GM18870 (cell line): ENCODE results near the gene TNFAIP2.

Experiments
- ATAC-seq: cut with Tn5 transposase; IDR thresholded peaks from one replicate; pipeline ENCODE4 v1.9.1; 2021; ENCODE audit warnings: moderate library complexity; ENCODE audit not compliant: unreplicated experiment

TNFAIP2 gene, protein sequence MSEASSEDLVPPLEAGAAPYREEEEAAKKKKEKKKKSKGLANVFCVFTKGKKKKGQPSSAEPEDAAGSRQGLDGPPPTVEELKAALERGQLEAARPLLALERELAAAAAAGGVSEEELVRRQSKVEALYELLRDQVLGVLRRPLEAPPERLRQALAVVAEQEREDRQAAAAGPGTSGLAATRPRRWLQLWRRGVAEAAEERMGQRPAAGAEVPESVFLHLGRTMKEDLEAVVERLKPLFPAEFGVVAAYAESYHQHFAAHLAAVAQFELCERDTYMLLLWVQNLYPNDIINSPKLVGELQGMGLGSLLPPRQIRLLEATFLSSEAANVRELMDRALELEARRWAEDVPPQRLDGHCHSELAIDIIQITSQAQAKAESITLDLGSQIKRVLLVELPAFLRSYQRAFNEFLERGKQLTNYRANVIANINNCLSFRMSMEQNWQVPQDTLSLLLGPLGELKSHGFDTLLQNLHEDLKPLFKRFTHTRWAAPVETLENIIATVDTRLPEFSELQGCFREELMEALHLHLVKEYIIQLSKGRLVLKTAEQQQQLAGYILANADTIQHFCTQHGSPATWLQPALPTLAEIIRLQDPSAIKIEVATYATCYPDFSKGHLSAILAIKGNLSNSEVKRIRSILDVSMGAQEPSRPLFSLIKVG

DNA sequence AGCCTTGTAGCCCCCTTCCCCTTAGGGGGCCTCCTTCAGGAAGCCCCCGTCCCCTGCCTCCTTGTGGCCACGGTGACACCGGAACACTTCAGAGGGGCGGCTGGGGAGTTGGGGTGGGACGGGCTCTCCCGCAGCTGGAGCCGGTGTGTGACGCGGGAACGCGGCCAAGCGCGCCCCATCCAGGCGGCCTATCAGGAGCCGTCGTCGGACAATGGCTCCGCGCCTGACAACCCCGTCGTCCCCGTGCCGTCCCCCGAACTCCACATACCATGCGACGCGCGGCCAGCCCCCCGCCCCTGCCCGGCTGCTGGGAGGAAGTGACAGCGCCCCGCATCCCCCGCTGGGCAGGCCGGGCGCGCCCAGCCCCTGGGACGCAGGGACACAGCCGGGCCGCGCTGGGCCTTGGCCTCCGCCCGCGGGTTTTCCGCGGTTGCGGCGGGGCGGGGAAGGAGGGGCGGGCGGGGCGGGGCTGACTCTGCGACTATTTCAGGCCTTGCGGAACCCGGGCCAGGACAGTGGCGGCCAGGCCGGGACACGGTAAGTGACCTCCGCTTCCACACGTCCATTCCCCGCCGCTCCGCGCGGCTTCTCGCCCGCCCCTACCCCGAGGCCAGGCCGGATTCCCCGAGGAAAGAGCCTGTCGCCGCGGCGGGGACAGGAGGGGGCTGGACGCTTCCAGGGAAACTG lies at the start of gene TNFAIP2:
TNFAIP2 (plus strand) TSS at position 515 of the 687 bp plus-strand sequence. CDS start 2,997 bp downstream, outside the sequence.
- ATAC-seq: no peak

DNA sequence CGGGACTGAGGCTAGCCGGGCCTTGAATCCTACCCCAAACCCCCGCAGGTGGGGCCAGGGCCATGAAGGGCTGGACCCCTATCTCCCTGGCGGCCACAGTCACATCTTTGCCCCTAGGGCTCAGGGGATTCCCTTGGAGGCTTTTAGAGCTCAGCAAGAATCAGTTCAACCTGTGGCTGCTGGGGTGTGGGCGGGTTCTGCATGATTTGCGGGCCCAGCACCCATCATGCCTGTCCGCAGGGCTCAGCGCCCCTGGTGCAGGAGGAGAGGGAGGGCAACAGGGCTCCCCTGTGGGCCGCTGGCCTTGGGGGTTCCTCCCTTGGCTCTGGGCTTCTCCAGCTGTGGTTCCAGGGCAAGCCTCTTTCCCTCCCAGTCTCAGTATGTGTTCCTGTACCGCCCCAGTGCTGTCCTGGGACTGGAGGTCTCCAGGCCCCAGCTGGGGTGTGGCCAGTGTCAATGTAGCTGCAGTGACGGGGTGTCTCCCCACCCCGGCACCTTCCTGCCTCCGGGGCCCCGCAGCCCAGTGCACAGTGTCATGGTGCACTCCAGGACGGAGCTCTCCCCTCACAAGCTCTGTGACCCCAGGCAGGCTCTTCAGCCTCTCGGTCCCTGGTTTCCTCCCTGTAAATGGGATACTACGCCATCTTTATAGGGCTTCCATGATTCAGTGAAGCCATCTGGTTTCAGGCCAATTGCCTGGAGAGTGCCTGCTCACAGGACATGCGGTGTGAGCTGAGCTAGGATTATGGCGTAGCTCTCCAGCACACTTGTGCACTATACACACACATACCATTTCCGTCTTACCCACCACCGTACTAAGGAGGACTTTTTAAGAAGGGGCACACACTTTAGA lies 49.2 kb upstream of the TNFAIP2 start:
- ATAC-seq: no peak

DNA sequence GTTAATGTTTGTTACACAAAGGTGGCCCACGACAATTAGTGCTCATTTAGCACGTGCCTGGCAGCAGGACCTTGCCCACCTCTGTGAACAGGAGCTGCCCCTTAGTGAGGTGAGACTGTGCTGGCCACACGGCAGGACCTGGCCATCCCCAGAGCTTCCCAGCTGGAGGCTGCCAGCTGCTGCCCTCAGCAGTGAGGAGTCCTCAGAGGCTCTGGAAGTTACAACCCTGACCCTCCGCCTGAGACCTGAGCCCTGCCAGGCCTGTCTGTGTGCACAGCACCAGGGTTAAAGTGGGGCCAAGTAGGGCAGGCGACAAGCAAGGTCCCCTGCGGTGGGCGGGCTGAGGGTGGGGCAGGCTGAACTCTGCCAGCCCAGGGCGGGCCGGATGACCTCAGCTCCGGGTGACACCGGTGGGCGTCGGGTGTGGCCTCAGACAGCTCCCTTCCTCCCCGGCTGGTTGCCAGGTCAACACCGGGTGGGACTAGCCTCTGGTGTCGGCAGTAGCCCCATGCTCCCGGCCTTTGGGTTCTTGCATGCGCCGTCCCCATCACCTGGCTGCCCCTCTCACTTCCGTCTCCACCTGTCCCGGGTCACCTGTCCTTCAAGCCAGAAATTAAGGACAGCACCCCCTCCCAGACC lies 48.4 kb upstream of the TNFAIP2 start:
- no peak for ATAC-seq

DNA sequence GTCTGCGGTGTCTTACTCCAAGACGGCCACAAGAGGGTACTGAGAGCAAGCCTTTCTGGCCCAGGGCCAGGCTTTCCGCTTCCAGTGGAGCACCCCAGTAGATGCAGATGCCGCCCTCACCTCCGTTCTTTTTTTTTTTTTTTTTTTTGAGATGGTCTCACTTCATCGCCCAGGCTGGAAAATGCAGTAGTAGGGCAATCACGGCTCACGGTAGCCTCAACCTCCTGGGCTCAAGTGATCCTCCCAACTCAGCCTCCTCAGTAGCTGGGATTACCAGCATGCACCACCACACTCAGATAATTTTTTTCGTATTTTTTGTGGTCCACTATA lies 44.9 kb upstream of the TNFAIP2 start:
- ATAC-seq: no peak

DNA sequence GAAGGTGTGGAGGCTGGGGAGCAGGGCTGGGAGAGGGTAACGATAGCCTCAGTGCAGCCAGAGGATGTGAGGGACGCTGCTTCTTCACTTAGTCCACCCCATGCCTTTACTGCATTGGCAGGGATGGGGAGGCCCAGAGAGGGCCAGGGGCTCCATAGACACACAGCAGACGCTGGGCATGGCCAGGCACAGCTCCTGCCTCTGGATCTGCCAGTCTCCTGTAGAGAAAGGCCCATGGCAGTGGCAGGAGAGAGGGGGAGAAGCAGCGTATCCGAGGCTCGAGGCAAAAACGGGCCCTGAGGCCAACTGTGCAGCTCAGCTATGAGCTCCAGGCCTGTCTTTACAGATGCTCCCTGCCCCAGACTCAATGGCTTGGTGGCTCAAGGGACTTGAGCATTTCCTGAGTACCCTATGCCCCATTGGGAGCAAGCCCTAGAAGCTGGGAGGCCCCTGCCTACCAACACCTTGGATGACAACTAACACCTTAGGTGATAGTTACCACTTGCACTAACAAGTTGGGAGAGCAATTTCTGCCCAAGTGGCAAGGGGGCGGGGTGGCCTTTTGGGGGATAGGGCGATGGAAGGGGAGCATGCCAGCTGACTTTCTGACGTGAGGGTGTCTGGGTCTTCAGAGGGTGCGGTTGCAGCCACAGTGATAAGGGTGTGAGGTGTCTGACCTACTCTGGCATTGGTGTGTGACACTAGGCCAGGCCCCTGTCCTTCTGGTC lies 44.2 kb upstream of the TNFAIP2 start:
- ATAC-seq: no peak

DNA sequence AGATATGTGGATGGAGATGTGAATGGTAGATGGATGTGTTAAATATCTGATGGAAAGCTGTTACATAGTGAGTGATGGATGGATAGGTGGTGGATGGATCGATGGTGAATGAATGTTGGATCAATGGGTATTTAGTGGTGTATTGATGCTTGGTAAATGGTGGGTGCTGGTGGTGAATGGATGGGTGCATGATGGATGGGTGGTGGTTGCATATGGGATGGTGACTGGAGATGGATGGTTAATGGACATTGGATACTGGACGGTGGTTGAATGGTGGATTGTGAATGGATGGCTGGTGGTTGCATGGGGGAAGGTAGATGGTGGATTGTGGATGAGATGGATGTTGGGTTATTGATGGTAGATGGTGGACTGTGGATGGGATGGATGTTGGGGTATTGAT lies 41.3 kb upstream of the TNFAIP2 start:
- no peak for ATAC-seq

DNA sequence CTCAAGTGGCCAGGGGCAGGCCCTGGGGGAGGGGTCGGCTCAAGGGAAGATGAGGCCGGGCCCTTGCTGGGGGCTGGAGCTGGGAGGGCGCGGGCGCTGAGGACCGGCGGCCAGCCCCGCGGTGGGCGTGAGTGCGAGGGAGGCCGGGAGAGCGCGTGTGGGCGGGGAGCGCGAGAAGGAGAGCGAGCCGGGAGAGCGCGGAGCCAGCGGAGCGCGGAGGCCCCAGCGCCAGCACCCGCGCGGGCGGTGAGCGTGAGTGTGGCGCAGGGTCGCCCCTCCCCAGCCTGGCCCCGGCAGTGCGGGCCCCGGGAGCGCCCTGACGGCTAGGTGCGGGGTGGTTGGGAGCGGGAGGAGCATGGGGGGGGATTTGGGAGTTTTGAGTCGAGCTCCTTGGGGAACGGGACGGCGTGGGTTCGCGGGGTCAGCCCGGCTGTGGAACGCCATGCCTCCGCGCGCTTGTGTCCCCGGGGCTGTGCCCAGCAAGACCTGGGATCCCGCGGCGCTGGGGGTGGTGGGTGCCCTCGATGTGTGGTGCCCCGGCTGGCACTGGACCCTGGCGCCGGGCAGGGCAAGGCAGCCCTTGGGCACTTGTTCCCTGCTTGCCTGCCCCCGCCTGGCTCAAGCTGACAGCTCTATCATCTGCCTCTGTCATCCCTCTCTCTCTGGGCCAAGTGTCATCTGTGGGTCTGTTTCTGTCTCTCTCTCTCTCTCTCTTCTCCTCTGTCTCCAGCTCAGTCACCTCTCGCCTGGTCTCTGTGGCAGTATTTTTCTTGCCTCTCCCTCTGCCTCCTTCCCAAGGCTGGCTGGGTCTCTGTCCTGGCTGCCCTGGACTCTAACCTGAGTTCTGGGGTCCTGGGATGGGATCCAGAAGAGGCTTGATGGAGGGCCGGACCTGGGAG lies 39.0 kb upstream of the TNFAIP2 start, which contains the start of gene LBHD2:
LBHD2 (plus strand) TSS at position 190 of the 899 bp plus-strand sequence. CDS start 1,803 bp downstream, outside the sequence.
- no peak for ATAC-seq

DNA sequence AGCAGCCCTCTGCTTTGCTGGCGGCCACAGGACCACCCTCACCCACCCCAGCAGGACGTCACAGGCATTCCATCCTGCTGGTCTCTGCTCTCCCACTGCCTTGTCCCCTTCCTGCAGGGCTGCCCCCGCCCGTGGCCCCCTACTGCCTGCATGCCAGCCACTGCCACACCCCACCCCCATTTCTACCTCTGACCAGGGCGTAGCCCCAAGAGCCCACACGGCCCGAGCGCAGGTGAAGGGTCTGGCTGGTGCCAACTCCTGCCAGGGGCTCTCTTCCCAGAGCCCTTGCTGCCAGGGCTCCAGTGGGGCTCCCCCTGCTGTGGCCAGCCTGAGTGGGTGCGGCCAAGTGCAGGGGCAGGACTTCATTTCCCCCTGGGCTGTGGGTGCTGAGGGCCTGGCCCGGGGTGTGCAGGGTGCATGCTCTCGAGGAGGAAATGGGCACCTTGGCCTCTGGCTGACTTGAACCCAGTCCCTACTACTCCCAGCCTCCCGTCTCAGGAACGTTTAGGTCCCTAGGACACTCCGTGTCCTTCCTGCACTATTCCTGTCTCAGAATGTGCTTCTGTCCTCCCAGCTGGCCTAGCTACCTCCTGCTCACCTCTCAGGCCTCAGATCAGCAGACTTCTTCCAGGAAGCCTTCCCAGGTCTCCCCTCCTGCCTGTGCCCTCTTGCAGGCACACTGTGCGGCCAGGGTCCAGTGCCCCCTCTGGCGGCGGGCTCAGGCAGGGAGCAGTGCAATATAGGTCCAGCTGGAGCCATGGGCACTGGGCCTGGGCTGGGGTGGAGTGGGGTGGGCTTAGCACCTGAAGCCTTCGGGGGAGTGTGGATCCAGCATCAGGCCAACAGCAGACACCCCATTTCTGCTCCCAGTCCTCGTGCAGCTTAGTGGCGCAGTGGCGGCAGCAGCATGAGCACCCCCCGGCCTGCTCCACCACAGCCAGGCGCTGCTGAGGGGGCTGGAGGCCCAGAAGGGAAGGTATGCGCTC lies 37.9 kb upstream of the TNFAIP2 start:
- no peak for ATAC-seq

DNA sequence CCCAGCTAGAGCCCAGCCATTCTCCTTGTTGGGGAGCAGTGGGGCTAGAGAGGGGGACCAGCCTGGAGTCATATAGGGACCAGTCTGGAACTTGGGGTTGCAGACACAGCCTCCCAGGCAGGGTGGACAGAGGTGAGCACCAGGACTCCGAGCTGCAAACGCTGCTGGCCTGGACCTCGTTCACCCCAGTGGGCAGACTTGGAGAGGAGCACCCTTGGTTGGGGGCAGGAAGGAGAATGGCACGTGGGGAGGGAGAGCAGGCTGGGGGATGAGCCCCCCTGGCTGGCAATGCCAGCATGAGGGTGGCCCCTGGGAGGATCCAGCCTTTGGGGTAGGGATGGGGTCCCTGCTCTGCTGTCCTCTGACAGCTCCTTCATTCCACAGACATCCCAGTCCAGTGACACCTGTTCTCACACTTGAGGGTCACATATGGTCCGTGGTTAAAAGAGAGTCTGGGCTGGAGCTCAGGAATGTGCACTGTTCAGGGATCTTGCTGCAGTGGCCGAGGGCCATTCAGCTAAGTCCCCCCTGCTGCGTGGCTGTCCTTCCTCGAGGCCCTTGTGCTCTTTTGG lies 36.4 kb upstream of the TNFAIP2 start:
- no peak for ATAC-seq

DNA sequence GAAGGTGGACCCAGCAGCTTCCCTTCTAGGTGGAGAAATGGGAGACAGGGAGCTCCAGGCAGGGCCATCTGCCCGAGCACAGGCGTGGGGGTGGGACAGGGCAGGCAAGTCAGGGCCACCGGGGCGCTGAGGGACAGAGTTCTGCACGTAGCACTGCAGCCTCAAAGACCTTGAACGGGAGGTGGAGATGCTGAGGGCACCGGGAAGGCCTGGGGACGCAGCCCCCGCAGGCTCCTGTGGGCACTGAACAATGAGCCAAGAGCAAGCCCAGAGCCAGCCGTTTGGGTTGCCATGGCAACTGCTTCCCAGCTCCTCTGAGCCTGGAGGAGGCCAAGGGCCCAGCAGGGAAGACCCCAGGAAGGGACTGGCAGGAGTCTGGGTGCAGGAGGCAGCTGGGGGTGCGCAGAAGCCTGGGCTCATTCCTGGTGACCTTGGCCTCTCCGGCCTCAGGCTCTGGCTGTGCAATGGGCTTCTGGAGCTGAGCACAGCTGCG lies 35.9 kb upstream of the TNFAIP2 start:
- no peak for ATAC-seq

DNA sequence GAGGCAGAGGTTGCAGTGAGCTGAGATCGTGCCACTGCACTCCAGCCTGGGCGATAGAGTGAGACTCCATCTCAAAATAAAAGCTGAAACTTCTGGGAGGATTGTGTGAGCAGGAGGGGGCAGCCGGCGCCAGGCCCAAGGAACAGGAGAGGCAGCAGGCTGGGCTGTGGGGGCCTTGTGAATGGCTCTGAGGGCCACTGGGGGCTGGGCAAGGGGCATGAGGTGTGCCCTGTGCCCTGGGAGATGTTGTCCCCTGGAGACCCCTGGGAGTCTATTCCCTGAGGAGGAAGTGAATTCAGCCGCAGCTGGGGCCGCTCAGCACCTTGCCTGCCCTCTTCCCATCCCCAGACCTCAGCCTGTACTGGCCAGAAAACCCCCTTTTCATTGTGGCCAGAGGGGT lies 34.3 kb upstream of the TNFAIP2 start:
- no peak for ATAC-seq

DNA sequence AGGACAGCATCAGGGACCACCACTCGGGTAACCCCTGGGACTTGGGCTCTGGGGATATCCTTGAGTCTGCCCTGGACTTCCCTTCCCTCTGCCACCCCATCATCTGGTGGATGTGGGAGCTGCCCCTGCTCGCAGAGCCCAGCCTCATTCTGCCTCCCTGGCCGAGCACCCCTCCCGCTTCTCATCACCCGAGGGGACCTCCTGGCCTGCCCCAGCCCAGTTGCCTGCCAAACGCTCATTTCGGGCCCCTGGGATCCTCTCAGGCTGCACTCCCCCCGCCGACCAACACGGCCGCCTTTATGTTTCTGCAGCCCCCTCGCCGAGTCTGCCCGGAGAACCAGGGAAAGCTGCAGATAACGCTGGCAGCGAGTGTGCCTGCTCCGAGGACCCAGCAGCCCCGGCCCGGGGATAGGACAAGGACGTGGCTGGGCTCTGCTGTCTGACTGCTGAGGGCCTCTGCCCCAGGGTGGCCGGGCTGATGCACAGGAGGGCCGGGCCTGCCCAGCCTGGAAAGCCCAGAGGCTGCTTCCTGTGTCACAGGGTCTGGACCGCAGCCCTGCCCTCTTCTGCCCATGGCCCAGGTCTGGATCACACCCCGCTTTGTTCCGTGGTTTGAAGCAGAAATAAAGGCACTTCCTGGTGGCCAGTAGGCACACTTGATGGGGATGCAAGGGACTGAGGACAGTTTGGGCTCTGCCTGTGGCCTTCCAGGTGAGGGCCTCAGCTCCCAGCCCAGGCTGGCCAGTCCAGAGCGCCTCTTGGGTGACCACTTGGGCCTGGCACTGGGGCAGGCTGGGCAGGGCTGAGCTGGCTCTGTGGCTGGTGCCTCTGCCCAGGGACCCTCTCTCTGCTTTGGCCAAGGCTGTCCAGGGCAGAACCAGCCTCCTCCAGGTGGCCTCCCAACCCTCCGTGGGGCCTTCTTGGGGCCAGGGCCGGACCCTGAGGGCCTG lies 33.6 kb upstream of the TNFAIP2 start:
- ATAC-seq: no peak

DNA sequence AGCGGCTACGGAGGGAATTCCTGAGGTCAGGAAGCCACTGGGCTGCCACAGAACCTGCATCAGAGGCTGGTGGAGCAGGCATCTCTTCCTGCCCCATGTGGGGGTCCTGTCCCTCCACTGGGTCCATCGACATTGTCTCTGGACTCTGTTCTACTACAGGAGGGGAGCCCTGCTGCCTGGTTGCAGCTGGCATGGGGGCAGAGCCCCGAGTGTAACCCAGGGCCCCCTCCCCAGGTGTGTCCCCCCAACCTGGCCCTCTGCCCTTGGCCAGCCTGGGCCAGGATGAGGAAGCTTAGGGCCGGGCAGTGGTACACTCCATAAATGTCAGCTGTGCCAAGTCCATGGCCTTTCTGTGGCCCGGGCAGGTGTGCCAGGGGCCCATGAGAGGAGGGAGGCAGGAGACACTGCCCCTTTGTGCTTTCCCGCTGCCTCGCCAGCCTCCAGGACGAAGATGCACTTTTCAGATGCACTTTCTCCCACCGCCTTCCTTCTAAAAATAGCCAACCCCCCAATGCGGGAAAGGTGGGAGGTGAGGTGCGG lies 32.7 kb upstream of the TNFAIP2 start:
- ATAC-seq: no peak

DNA sequence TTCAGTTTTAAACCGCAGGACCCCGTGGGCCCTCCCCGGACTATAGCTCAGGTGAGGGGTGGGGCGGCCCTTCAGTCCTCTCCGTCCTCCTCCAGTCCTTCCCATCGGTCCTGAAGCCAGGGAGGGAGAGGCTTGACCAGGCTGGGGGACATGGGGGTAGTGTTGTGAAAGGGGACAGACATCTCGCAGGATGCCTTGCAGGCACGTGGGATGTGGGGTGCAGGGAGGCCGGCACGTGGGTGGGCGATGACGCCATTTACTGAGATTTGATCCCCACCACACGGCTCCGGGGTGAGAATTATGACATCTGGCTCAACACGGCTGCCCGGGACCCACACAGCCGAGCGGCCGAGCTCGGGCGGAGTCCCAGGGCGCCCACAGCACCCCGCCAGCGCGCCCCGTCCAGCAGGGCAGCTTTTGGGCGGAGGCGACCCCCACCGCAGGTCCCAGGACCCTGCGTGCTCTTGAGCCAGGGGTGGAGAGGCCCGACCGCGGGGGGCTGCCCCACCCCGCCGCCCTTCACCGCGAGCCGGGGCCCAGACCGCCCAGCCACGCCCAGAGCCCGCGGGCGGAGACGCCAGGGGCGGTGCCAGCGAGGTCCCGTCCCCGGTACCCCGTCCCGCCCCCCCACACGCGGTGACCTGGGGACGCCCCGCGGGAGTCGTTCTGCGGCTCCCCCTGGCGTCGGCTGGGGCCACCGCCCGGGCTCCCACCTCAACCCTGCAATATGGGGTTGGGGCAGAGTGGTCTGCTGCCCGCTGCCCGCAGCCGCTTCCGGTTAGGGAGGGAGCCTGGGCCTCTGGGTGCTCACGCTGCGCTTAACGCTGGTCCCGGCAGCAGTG lies 32.0 kb upstream of the TNFAIP2 start:
- ATAC-seq: no peak

DNA sequence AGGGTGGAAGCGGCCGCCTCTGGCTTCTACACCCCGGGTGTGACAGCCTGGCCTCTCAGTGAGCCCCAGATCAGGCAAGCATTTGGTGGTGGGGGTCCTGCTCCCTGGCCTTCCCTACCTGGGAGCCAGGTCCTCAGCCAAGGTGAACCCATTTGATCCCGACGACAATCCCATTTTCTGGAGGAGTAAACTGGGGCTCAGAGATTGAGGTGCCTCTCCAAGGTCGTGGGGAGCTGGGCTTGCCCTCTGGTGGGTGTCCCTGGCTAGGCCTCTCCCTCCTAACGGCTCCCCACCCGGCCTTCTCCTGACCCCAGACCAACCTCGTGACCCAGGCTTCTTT lies 31.4 kb upstream of the TNFAIP2 start:
- ATAC-seq: no peak
